ENCODE results near the gene GPRC5D.

Gene GPRC5D

DNA sequence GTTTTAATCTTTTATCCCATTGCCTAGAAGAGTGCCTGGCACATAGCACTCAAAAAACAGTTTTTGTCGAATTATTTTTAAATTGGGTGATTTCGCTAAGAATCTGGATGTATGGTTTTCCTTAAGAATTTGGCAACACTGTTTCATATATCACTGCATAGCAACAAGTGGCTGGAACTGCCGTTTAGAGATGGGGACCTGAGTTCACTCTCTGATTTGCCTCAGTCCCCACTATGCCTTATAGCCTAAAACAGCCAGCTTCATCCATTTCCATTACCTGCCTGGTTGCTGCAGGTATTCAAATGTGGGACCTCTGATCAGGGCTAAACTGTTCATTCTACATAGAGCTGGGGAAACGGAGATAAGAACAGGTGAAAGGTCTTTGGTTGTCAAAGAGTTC, 46.3 kb upstream of the GPRC5D start:
- no peak for DNase-seq (ENCODE audit: low read depth)
- peak overlapping the region; percentile 94 for H3K4me3 ChIP-seq (replicated peaks; ENCODE audit: low read depth, low read length)
- TF ChIP-seq, protein P1, sequence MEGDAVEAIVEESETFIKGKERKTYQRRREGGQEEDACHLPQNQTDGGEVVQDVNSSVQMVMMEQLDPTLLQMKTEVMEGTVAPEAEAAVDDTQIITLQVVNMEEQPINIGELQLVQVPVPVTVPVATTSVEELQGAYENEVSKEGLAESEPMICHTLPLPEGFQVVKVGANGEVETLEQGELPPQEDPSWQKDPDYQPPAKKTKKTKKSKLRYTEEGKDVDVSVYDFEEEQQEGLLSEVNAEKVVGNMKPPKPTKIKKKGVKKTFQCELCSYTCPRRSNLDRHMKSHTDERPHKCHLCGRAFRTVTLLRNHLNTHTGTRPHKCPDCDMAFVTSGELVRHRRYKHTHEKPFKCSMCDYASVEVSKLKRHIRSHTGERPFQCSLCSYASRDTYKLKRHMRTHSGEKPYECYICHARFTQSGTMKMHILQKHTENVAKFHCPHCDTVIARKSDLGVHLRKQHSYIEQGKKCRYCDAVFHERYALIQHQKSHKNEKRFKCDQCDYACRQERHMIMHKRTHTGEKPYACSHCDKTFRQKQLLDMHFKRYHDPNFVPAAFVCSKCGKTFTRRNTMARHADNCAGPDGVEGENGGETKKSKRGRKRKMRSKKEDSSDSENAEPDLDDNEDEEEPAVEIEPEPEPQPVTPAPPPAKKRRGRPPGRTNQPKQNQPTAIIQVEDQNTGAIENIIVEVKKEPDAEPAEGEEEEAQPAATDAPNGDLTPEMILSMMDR (IDR thresholded peaks at IDR 0.05; ENCODE audit: low read length, missing control alignments): no peak

GRCh38 chr12:12997734-12998133, 45.8 kb upstream of the GPRC5D start:
- H3K4me3 ChIP-seq (replicated peaks; ENCODE audit: low read depth, low read length): peak overlapping the region; percentile 94
- DNase-seq (ENCODE audit: low read depth): no peak
- TF ChIP-seq, protein P1 (IDR thresholded peaks at IDR 0.05; ENCODE audit: low read length, missing control alignments): no peak

- DNase-seq (ENCODE audit: low read depth): no peak
- peak overlapping the region; percentile 94 for H3K4me3 ChIP-seq (replicated peaks; ENCODE audit: low read depth, low read length)
- TF ChIP-seq, protein P1 (IDR thresholded peaks at IDR 0.05; ENCODE audit: low read length, missing control alignments): no peak
These were observed 45.2 kb upstream of the GPRC5D start for GRCh38 chr12:12997156-12997555.

- peak overlapping the region; percentile 4 for H3K4me3 ChIP-seq (replicated peaks; ENCODE audit: low read depth, low read length)
- TF ChIP-seq, protein P1 (IDR thresholded peaks at IDR 0.05; ENCODE audit: low read length, missing control alignments): no peak
- no peak for DNase-seq (ENCODE audit: low read depth)
These were observed 44.2 kb upstream of the GPRC5D start for GRCh38 chr12:12996209-12996608.

- no peak overlapping the region for H3K4me3 ChIP-seq (replicated peaks; ENCODE audit: low read depth, low read length)
- TF ChIP-seq, protein P1 (IDR thresholded peaks at IDR 0.05; ENCODE audit: low read length, missing control alignments): no peak
- DNase-seq (ENCODE audit: low read depth): no peak
These were observed 43.1 kb upstream of the GPRC5D start for GRCh38 chr12:12995088-12995487.

DNA sequence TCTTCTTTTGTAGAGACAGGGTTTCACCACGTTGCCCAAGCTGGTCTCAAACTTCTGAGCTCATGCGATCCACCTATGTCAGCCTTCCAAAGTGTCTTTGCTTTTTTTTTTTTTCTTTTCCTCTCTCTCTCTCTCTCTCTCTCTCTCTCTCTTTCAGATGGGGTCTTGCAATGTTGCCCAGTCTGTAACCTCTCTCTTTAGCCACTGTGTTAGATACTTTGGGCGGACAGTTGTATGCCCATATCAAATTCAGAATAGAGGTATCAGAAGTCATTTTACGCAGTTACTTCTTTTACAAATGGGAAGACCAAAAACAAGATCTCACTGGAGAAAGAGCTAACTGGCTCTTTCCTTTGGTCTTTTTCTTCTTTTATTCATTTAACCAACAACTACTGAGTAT, 41.4 kb upstream of the GPRC5D start:
- H3K4me3 ChIP-seq (replicated peaks; ENCODE audit: low read depth, low read length): peak overlapping the region; percentile 48
- TF ChIP-seq, protein P1 (IDR thresholded peaks at IDR 0.05; ENCODE audit: low read length, missing control alignments): no peak
- DNase-seq (ENCODE audit: low read depth): no peak

GRCh38 chr12:12992418-12993130, 40.6 kb upstream of the GPRC5D start:
- DNase-seq (ENCODE audit: low read depth): peak; percentile 97
- TF ChIP-seq, protein P1 (IDR thresholded peaks at IDR 0.05; ENCODE audit: low read length, missing control alignments): no peak
- peak overlapping the region; percentile 48 for H3K4me3 ChIP-seq (replicated peaks; ENCODE audit: low read depth, low read length)
